Neural progenitor cell (in vitro differentiated cells): Measurements from ENCODE around the gene IGSF21.

Experiments used
- EZH2 ChIP-seq: fragments of 200-600 bp; sonication (generic); IDR thresholded peaks from 2 replicates; pipeline ENCODE4 v1.6.1; 2017; ENCODE audit warnings: antibody characterized with exemption, mild to moderate bottlenecking, moderate library complexity
- TF ChIP-seq, protein P1 (sequence below): fragments of 200-600 bp; sonication (generic); IDR thresholded peaks from 2 replicates; pipeline ENCODE4 v1.5.1; 2017; ENCODE audit warnings: antibody characterized with exemption, mild to moderate bottlenecking

- TF ChIP-seq, protein P1, sequence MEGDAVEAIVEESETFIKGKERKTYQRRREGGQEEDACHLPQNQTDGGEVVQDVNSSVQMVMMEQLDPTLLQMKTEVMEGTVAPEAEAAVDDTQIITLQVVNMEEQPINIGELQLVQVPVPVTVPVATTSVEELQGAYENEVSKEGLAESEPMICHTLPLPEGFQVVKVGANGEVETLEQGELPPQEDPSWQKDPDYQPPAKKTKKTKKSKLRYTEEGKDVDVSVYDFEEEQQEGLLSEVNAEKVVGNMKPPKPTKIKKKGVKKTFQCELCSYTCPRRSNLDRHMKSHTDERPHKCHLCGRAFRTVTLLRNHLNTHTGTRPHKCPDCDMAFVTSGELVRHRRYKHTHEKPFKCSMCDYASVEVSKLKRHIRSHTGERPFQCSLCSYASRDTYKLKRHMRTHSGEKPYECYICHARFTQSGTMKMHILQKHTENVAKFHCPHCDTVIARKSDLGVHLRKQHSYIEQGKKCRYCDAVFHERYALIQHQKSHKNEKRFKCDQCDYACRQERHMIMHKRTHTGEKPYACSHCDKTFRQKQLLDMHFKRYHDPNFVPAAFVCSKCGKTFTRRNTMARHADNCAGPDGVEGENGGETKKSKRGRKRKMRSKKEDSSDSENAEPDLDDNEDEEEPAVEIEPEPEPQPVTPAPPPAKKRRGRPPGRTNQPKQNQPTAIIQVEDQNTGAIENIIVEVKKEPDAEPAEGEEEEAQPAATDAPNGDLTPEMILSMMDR: no peak
- no peak for TF ChIP-seq EZH2
Measured at GRCh38 chr1:18158714-18159113, 51.1 kb downstream of the IGSF21 start.
